Thymus (tissue), 11 donors: ENCODE measurements around the gene IL17RA. TPM values are rescaled to one million over a fixed set of nuclear protein-coding genes. Genes with fewer than 3 reads are reported as not detected.

Experiments
- DNase-seq, 9 donors: peaks; one replicate each; pipeline ENCODE4 v3.0.0-alpha.2; 2013; ENCODE audit warnings: low spot score in 9 of 9, low read depth in 6 of 9, missing footprints in 1 of 9
- H3K27ac ChIP-seq, 2 donors: one replicate each; pipeline ENCODE4 v1.5.1; 2013; ENCODE audit warnings: control low read depth in 1 of 2, low read depth in 1 of 2, low read length in 1 of 2, mild to moderate bottlenecking in 1 of 2, moderate library complexity in 1 of 2
- H3K27me3 ChIP-seq, 2 donors: one replicate each; pipeline ENCODE4 v1.5.1; 2013; ENCODE audit warnings: low read length in 1 of 2; ENCODE audit not compliant: control insufficient read depth in 2 of 2, insufficient read depth in 1 of 2
- H3K36me3 ChIP-seq, 2 donors: one replicate each; pipeline ENCODE4 v1.5.1; 2013; ENCODE audit warnings: low read length in 1 of 2, mild to moderate bottlenecking in 1 of 2, moderate library complexity in 1 of 2; ENCODE audit not compliant: control insufficient read depth in 2 of 2, insufficient read depth in 2 of 2
- H3K4me1 ChIP-seq, 2 donors: one replicate each; pipeline ENCODE4 v1.5.1; 2013; ENCODE audit warnings: low read length in 2 of 2; ENCODE audit not compliant: control insufficient read depth in 2 of 2, insufficient read depth in 2 of 2
- H3K4me3 ChIP-seq, 2 donors: one replicate each; pipeline ENCODE4 v1.5.1; 2013; ENCODE audit warnings: low read length in 2 of 2, control low read depth in 1 of 2, mild to moderate bottlenecking in 1 of 2
- H3K9me3 ChIP-seq, 2 donors: one replicate each; pipeline ENCODE4 v1.5.1; 2013; ENCODE audit warnings: low read length in 1 of 2, mild to moderate bottlenecking in 1 of 2; ENCODE audit not compliant: control insufficient read depth in 2 of 2, insufficient read depth in 1 of 2
- WGBS: extraction: QIAGEN DNeasy Blood & Tissue Kit; methylation state at CpG from one replicate; pipeline ENCODE4 v1.1.7; 2013; 5-methylcytosine and 5-hydroxymethylcytosine counted together
- polyA plus RNA-seq: library from polyadenylated mRNA; stranded (reverse); fragments of 200-250 nt; gene quantifications from one replicate; pipeline ENCODE4 v1.2.3, GENCODE V29; 2013
- total RNA-seq: library from RNA; stranded (reverse); fragments of 120-200 nt; gene quantifications from one replicate; pipeline ENCODE4 v1.2.4, GENCODE V29; 2013
- donor health status: healthy.

The IL17RA gene
- total and polyA plus RNA-seq, 2 donors, result 11.3 to 16.1 TPM

DNA sequence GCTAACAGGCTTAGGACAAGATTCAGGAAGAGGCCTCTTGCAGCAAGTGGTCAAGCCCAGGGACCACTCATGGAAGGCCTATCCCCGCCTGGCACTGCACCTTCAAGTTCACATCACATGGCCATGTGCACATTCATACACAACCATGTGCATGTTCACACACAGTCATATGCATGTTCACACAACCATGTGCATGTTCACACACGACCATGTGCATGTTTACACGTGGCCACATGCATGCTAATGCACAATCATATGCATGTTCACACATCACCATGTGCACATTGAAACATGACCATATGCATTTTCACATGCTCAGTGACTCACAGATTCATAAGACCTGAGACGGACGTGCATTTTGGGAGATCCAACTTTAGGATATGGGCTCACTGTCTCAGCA is 28.7 kb upstream of the IL17RA start:
- H3K4me1 ChIP-seq, result no peaks in the 10 kb centered on the region
- no peak overlapping the region for H3K27ac ChIP-seq
- H3K36me3 ChIP-seq, result no peaks in the 10 kb centered on the region
- H3K27me3 ChIP-seq, result no peaks in the 10 kb centered on the region
- WGBS, result 96% methylated on average over 5 of the region's 5 CpGs
- DNase-seq, result no peak
- H3K4me3 ChIP-seq, result no peak overlapping the region
- no peaks in the 10 kb centered on the region for H3K9me3 ChIP-seq

DNA sequence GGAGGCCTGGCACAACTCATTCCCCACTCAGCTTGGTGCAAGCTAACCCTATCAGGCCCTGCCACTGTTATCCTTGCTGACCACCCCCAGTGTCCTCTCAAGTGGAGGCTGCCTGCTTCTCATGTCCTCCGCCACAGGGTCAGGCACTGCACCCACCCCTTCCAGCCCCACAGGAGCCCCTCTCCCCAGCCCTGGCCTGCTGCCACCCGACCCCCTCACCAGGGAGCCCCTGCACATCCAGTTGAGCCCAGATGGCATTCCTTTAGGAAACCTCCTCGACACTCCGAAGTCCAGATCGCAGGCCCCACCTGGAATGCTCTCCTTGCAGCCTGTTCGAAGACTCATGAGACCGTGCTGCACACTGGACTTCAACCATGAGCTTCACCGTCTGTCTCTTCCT is 28.0 kb upstream of the IL17RA start:
- no peaks in the 10 kb centered on the region for H3K4me1 ChIP-seq
- H3K36me3 ChIP-seq, result no peaks in the 10 kb centered on the region
- 85% methylated on average over 8 of the region's 8 CpGs for WGBS
- no peak for DNase-seq
- no peaks in the 10 kb centered on the region for H3K9me3 ChIP-seq
- H3K27me3 ChIP-seq, result no peaks in the 10 kb centered on the region
- H3K27ac ChIP-seq, result no peak overlapping the region
- H3K4me3 ChIP-seq, result no peak overlapping the region

DNA sequence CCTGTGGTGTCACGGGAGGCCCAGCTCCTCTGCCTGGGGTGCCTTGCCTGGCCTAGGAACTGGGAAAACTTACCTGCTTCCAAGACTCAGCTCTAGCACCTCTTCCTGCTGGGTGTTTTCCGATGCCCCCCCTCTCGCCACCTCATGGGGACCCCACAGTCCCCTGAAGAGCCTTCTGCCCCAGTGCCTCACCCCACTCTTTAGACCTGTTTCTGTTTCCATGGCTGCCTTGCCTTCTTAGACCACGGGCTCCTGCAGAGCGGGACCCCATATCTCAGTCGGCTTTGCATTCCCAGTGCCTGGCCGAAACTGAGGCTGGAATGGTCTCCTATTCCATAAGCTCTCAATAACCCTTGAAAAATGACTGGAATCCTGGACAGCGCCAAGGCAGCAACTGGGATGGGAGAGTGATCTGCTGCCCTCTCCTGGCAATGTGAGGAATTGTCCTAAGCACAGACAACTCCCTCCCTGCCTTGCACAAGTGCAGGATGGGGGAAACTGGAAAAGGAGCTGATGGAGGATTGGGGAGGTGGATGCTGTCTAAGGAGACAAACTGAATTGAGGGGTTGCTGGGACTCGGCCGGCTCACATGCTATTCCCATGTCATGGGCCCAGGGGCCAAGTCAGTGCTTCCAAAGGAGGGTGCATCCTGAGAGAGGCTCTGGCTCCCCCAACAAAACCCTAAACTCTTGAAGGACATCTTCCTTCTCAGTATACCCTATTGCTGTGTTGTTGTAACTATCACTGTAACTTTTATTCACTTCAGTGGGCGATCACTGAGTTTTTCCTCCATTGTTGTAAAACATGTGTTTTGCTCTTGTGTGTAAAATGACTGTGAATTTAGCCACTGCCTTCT is 26.6 kb upstream of the IL17RA start:
- H3K4me1 ChIP-seq, result peaks cover 1 to 2% of the 10 kb centered on the region in 2 donors
- no peaks in the 10 kb centered on the region for H3K27me3 ChIP-seq
- H3K27ac ChIP-seq, result no peak overlapping the region
- WGBS, result 42% methylated on average over 11 of the region's 11 CpGs
- no peaks in the 10 kb centered on the region for H3K36me3 ChIP-seq
- peak in 6 of 9 donors; percentile 26 to 62 (median 44) for DNase-seq
- no peak overlapping the region for H3K4me3 ChIP-seq
- H3K9me3 ChIP-seq, result no peaks in the 10 kb centered on the region

DNA sequence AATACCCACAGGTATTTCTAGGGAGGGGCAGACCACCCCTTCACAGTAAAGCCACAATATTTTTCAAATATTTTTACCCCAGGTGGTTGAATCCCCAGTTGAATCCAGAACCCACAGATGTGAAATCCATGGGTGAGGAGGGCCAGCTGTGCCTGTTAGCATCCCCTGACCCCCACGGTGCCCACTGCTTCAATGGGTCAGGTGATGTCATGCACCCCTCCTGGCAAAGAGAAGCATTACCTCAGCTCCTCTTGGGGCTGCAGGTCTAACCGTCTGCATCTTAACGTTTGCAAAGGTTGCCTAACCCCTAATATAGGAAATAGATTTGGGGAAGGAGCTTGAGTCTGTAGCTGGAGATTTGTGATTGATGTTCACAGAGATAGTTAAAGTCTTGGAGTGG is 24.7 kb upstream of the IL17RA start:
- 60% methylated on average over 3 of the region's 3 CpGs for WGBS

DNA sequence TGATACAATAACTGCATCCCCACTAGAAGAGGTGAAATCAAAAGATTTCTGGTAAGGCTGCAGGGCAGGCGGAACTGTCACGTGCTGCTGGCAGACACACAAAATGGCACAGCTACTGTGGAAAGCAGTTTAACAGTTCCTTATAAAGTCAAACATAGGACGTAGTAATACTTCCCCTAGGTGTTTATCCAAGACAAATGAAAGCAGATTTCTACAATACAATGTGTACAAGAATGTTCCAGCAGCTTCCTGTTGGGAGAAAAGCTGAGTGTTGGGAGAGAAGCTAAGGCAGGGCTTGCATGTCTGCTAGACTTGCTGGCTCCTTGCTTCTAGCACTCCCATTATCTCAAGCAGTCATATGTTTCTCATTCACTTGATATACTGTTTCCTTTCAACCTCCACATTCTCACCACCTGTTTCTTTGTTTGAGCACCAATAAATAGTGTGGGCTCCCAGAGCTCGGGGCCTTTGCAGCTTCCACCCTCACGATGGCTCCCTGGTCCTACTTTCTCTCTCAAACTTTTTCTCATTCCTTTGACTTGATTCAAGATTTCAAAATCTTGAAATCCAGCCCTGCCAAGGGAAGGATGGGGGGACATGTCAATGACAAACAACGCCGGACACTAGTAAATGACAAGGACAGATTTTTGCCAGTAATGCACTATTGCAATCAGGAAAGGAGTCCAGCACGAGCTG is 21.2 kb upstream of the IL17RA start:
- H3K9me3 ChIP-seq, result no peaks in the 10 kb centered on the region
- H3K4me3 ChIP-seq, result no peak overlapping the region
- peak overlapping the region; percentile 5 to 59 for H3K27ac ChIP-seq
- H3K27me3 ChIP-seq, result no peaks in the 10 kb centered on the region
- H3K4me1 ChIP-seq, result peaks cover 4 to 7% of the 10 kb centered on the region in 2 donors
- H3K36me3 ChIP-seq, result no peaks in the 10 kb centered on the region
- 60% methylated on average over 8 of the region's 8 CpGs for WGBS
- peak in 1 of 9 donors; percentile 42 for DNase-seq

More for the DNA sequence above, 24.7 kb upstream of the IL17RA start:
- no peak overlapping the region for H3K27ac ChIP-seq
- peaks cover 4 to 7% of the 10 kb centered on the region in 2 donors for H3K4me1 ChIP-seq
- H3K36me3 ChIP-seq, result no peaks in the 10 kb centered on the region
- no peak for DNase-seq
- no peaks in the 10 kb centered on the region for H3K9me3 ChIP-seq
- no peaks in the 10 kb centered on the region for H3K27me3 ChIP-seq
- no peak overlapping the region for H3K4me3 ChIP-seq

DNA sequence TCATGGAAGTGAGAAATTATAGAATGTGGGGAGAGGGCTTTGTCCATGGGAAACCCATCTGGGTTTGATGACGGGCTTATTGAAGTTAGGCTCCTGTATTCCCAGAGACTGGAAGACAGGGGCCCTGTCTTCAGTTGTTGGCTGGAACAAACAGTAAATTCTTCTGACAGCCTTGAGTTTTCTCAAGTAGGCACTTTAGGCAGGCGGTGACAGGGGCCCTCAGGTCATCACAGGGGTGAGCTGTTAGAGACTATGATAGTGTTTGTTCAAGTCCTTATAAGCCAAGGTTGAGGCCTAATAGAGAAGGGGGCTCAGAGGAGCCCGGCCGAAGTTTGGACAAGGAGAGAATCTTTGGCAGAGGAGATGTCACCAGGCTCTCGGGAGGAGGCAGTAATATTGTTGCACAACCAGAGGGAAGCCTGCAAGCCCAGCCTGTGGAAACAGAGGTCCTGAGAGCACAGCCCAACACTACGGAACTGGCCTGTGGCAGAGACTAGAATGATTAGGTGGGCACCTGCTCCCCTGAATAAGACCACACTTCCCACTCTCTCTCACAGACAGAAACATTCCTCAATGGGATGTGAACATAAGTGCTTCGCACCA is 20.2 kb upstream of the IL17RA start:
- Histone ChIP-seq H3K27me3 (no peaks in the 10 kb centered on the region), H3K4me1 (peaks cover 4 to 7% of the 10 kb centered on the region in 2 donors), H3K36me3 (no peaks in the 10 kb centered on the region), H3K4me3 (no peak overlapping the region), H3K9me3 (no peaks in the 10 kb centered on the region), H3K27ac (no peak overlapping the region)
- 97% methylated on average over 7 of the region's 7 CpGs for WGBS
- DNase-seq, result no peak

DNA sequence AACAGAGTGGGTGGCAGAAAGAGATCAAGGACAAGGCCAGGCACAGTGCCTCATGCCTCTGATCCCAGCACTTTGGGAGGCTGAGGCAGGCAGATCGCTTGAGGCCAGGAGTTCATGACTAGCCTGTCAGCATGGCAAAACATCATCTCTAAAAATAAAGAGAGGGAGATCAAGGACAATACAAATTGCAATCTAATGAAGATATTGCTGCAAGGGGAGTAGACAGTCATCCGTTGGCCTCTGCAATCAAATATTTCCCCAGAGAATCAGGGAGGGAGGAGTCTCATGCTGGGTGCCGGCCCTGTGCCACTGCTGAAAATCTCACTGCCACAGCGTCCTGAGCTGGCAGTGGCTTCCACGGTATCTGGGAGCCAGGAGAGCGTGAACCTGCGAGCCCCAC is 19.4 kb upstream of the IL17RA start:
- no peaks in the 10 kb centered on the region for H3K27me3 ChIP-seq
- no peaks in the 10 kb centered on the region for H3K9me3 ChIP-seq
- peaks cover 4 to 7% of the 10 kb centered on the region in 2 donors for H3K4me1 ChIP-seq
- no peak for DNase-seq
- H3K27ac ChIP-seq, result no peak overlapping the region
- H3K4me3 ChIP-seq, result no peak overlapping the region
- 94% methylated on average over 7 of the region's 7 CpGs for WGBS
- H3K36me3 ChIP-seq, result no peaks in the 10 kb centered on the region

DNA sequence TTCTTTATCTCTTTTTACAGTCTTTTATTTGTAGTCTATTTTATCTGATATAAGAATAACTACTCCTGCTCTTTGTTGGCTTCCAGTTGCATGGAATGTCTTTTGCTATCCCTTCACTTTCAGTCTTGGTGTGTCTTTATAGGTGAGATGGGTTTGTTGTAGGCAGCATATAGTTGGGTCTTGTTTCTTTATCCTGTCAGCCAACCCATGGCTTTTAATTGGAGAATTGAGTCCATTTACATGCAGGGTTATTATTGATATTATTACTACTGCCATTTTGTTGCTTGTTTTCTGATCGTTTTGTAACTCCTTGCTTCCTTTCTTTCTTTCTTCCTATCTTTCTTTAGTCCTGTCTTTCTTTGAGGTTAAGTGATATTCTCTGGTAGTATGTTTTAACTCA is 11.9 kb upstream of the IL17RA start:
- Histone ChIP-seq H3K4me1 (peaks cover 0 to 3% of the 10 kb centered on the region in 2 donors), H3K27me3 (no peaks in the 10 kb centered on the region), H3K27ac (no peak overlapping the region), H3K9me3 (no peaks in the 10 kb centered on the region), H3K36me3 (no peaks in the 10 kb centered on the region), H3K4me3 (no peak overlapping the region)
- no peak for DNase-seq
- WGBS, result 95% methylated on average over 1 of the region's 1 CpG

DNA sequence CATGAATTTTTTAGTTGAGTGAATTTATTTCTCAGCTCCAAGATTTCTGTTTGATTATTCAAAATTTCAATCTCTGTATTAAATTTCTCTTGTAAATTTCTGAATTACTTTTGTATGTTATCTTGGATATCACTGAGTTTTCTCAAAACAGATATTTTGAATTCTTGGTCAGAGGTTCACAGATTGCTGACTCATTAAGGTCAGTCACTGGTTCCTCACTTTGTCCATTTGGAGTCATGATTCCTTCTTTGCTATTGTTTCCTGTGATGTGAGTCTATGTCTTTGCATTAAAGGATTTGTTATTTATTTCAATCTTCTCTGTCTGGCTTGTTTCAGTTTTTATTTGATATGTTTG is 10.2 kb upstream of the IL17RA start:
- no peak for DNase-seq
- H3K27me3 ChIP-seq, result no peaks in the 10 kb centered on the region
- H3K27ac ChIP-seq, result no peak overlapping the region
- H3K36me3 ChIP-seq, result no peaks in the 10 kb centered on the region
- H3K9me3 ChIP-seq, result no peaks in the 10 kb centered on the region
- no peak overlapping the region for H3K4me3 ChIP-seq
- H3K4me1 ChIP-seq, result peaks cover 0 to 3% of the 10 kb centered on the region in 2 donors
